Vagina (tissue), 2 donors: Measurements from ENCODE around the gene ABCD2. TPM values are rescaled to one million over a fixed set of nuclear protein-coding genes. Genes with fewer than 3 reads are reported as not detected.
"Not testable (repeated sequence)": the region's sequence is repeated elsewhere in the genome, so short reads cannot be mapped to it uniquely, and the experiment has no call there.

Experiments
- DNase-seq, 2 donors: peaks; one replicate each; pipeline ENCODE4 v3.0.0-alpha.2; 2017; ENCODE audit errors: extremely low spot score in 2 of 2
- H3K27ac ChIP-seq: fragments of 200-600 bp; sonication (generic); one replicate; pipeline ENCODE4 v1.5.1; 2019
- H3K27me3 ChIP-seq: fragments of 200-600 bp; sonication (generic); one replicate; pipeline ENCODE4 v1.5.1; 2019
- H3K36me3 ChIP-seq, 2 donors: fragments of 200-600 bp; sonication (generic); one replicate each; pipeline ENCODE4 v1.5.1; 2017 to 2019
- H3K4me1 ChIP-seq: fragments of 200-600 bp; sonication (generic); one replicate; pipeline ENCODE4 v1.5.1; 2019
- H3K4me3 ChIP-seq, 2 donors: fragments of 200-600 bp; sonication (generic); 1 replicate in 1 of 2; 2 replicates in 1 of 2; pipeline ENCODE4 v1.5.1; 2016 to 2019
- H3K9me3 ChIP-seq: fragments of 200-600 bp; sonication (generic); one replicate; pipeline ENCODE4 v1.5.1; 2019
- CTCF ChIP-seq, 3 experiments: fragments of 450-650 bp in 2 of 3; fragments of 200-600 bp in 1 of 3; sonication (generic) in 1 of 3; IDR thresholded peaks; one replicate each; pipeline ENCODE4 v1.5.1; 2017 to 2019; ENCODE audit warnings: antibody characterized with exemption in 3 of 3, mild to moderate bottlenecking in 2 of 3, moderate library complexity in 2 of 3
- POLR2A ChIP-seq, 2 donors: fragments of 450-650 bp; IDR thresholded peaks; one replicate each; pipeline ENCODE4 v1.6.1; 2017; ENCODE audit warnings: antibody characterized with exemption in 2 of 2, mild to moderate bottlenecking in 2 of 2, moderate library complexity in 2 of 2
- POLR2AphosphoS5 ChIP-seq, 2 donors: sonication (generic); formaldehyde crosslinking; IDR thresholded peaks; one replicate each; pipeline ENCODE4 v1.9.0; 2017; ENCODE audit warnings: antibody characterized with exemption in 2 of 2, mild to moderate bottlenecking in 2 of 2, low read depth in 1 of 2; ENCODE audit not compliant: insufficient read depth in 1 of 2
- intact Hi-C: fragments of 100-400 bp; cut with DNase I; formaldehyde crosslinking; loops from one replicate; pipeline ENCODE4 v1.15.1; 2023
- total RNA-seq: library from RNA; depleted of rRNA; stranded (reverse); fragments of >200 nt; gene quantifications from one replicate; pipeline ENCODE4 v1.2.3, GENCODE V29; 2016

ABCD2 gene
- total RNA-seq, 1 donor from 2014 or later, result 1.5 TPM

- Histone ChIP-seq H3K4me3 (no peak overlapping the region), H3K27me3 (no peaks in the 10 kb centered on the region), H3K9me3 (no peaks in the 10 kb centered on the region), H3K4me1 (peaks cover 4% of the 10 kb centered on the region), H3K27ac (no peak overlapping the region), H3K36me3 (no peaks in the 10 kb centered on the region)
- intact Hi-C loops, result no loop called here
- TF ChIP-seq CTCF (IDR thresholded peaks at IDR 0.05) (no peak), POLR2A (IDR thresholded peaks at IDR 0.05) (no peak), POLR2AphosphoS5 (IDR thresholded peaks at IDR 0.05; ENCODE audit: insufficient read depth in 1 of 2, low read depth in 1 of 2) (no peak)
- DNase-seq, result no peak
Measured at GRCh38 chr12:39606712-39607423, 12.7 kb downstream of the ABCD2 start.

GRCh38 chr12:39605996-39606395, 13.6 kb downstream of the ABCD2 start:
- intact Hi-C loops, result no loop called here
- DNase-seq, result no peak
- Histone ChIP-seq H3K36me3 (no peaks in the 10 kb centered on the region), H3K9me3 (no peaks in the 10 kb centered on the region), H3K27me3 (no peaks in the 10 kb centered on the region), H3K27ac (no peak overlapping the region), H3K4me1 (peaks cover 4% of the 10 kb centered on the region), H3K4me3 (no peak overlapping the region)
- TF ChIP-seq POLR2AphosphoS5 (IDR thresholded peaks at IDR 0.05; ENCODE audit: insufficient read depth in 1 of 2, low read depth in 1 of 2) (no peak), POLR2A (IDR thresholded peaks at IDR 0.05) (no peak), CTCF (IDR thresholded peaks at IDR 0.05) (no peak)

- no peak for DNase-seq
- H3K27me3 ChIP-seq, result no peaks in the 10 kb centered on the region
- TF ChIP-seq POLR2A (IDR thresholded peaks at IDR 0.05), result no peak
- TF ChIP-seq POLR2AphosphoS5 (IDR thresholded peaks at IDR 0.05; ENCODE audit: insufficient read depth in 1 of 2, low read depth in 1 of 2), result no peak
- no peak for TF ChIP-seq CTCF (IDR thresholded peaks at IDR 0.05)
- peaks cover 2% of the 10 kb centered on the region for H3K4me1 ChIP-seq
- no peak overlapping the region for H3K27ac ChIP-seq
- H3K9me3 ChIP-seq, result no peaks in the 10 kb centered on the region
- no peaks in the 10 kb centered on the region for H3K36me3 ChIP-seq
- H3K4me3 ChIP-seq, result no peak overlapping the region
- intact Hi-C loops, result no loop called here
Measured at GRCh38 chr12:39605501-39605900, 14.1 kb downstream of the ABCD2 start.

DNA sequence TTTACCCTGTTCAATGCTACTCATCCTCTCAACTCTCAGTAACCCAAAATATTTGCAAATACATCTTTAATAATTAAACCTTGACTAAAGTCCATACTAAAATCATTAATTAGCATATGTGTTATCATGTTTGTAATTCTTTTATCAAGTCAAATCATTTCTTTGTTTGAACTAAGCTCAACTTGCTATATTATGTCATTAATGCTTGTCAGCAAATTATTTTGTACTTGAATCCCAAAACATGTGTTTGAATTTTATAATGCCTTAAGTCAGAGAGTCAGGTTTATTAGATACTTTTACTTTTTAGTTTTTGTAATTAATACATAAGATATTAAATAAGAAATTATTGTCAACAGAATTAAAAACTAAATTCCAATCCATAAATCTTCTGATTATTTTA, 16.5 kb downstream of the ABCD2 start:
- no peak overlapping the region for H3K27ac ChIP-seq
- no peaks in the 10 kb centered on the region for H3K27me3 ChIP-seq
- DNase-seq, result no peak
- H3K36me3 ChIP-seq, result no peaks in the 10 kb centered on the region
- H3K9me3 ChIP-seq, result no peaks in the 10 kb centered on the region
- TF ChIP-seq POLR2AphosphoS5 (IDR thresholded peaks at IDR 0.05; ENCODE audit: insufficient read depth in 1 of 2, low read depth in 1 of 2) (no peak), POLR2A (IDR thresholded peaks at IDR 0.05) (no peak), CTCF (IDR thresholded peaks at IDR 0.05) (no peak)
- intact Hi-C loops, result no loop called here
- H3K4me3 ChIP-seq, result no peak overlapping the region
- no peaks in the 10 kb centered on the region for H3K4me1 ChIP-seq

DNA sequence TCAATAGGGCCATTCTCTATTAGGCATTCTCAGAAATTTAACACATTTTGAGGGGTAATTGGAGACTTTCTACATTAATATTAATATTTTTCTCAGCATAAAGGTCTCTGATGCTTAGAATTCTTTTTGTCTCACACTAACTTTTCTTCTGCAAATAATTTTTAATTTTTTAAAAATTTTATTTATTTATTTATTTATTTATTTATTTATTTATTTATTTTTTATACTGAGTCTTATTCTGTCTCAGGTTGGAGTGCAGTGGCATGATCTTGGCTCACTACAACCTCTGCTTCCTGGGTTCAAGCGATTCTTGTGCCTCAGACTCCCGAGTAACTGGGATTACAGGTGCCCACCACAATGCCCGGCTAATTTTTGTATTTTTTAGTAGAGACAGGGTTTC, 17.7 kb downstream of the ABCD2 start:
- H3K4me1 ChIP-seq, DNase-seq, H3K27me3 ChIP-seq, H3K27ac ChIP-seq, intact Hi-C loops, H3K9me3 ChIP-seq, H3K36me3 ChIP-seq, H3K4me3 ChIP-seq: not testable (repeated sequence)
